ENCODE data around the gene STH. TPM values are rescaled to one million over a fixed set of nuclear protein-coding genes. Genes with fewer than 3 reads are reported as not detected.

STH gene
- total and polyA plus RNA-seq, 9 of the 15 experiments (the other 6 are each of a cell fraction or from before 2014, with no cell fraction given), result not detected

DNA sequence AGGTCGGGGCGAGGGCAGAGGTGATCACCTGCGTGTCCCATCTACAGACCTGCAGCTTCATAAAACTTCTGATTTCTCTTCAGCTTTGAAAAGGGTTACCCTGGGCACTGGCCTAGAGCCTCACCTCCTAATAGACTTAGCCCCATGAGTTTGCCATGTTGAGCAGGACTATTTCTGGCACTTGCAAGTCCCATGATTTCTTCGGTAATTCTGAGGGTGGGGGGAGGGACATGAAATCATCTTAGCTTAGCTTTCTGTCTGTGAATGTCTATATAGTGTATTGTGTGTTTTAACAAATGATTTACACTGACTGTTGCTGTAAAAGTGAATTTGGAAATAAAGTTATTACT, 28.9 kb downstream of the STH start:
- no peaks in the 10 kb centered on the region for H3K79me2 ChIP-seq (ENCODE audit: control insufficient read depth, insufficient read depth, low read length)
- intact Hi-C loops (cut with micrococcal nuclease) (no loop called here), in situ Hi-C loops (cut with MboI) (no loop called here)
- no peak overlapping the region for H3K4me3 ChIP-seq
- 92% methylated on average over 4 of the region's 4 CpGs for WGBS (ENCODE audit: insufficient coverage, low coverage, missing lambda C conversion rate)
- no TSS peak for BruUV-seq (replicated peaks)
- H3K9me3 ChIP-seq (replicated peaks; ENCODE audit: control insufficient read depth, insufficient read depth, low read depth, low read length), result no peaks in the 10 kb centered on the region
- no peak overlapping the region for H2AFZ ChIP-seq (ENCODE audit: low read depth, low read length)
- ChIA-PET CTCF (ENCODE audit: low intra/inter-chr PET ratio) (no interaction called here), POLR2A (interaction anchor here (0.6 to 0.8 kb wide), 3 partner anchors 11 to 656 kb away, joined by 3 to 4 read pairs (median 3); no protein-coding TSS in a partner anchor)
- ATAC-seq (no peak), FAIRE-seq (no peak), DNase-seq (ENCODE audit: extremely low read depth in 1 of 4, low spot score in 3 of 4) (no peak)
- no peak overlapping the region for H3K9ac ChIP-seq (ENCODE audit: insufficient read depth in 1 of 2, low read depth in 2 of 2, low read length in 2 of 2)
- H4K20me1 ChIP-seq (replicated peaks; ENCODE audit: control insufficient read depth, insufficient read depth, low read length), result no peaks in the 10 kb centered on the region
- no peaks in the 10 kb centered on the region for H3K9me1 ChIP-seq (ENCODE audit: control insufficient read depth, insufficient read depth, low read length)
- peaks cover 0 to 6% of the 10 kb centered on the region in 2 experiments; a peak in 2 of 5 replicates for H3K4me1 ChIP-seq (replicated peaks in 1 of 2; ENCODE audit: control insufficient read depth in 2 of 2, insufficient read depth in 2 of 2, low read length in 2 of 2)
- H3K27ac ChIP-seq (ENCODE audit: extremely low read depth, low read depth, low read length), result no peak overlapping the region
- H3K4me2 ChIP-seq (ENCODE audit: insufficient read depth, low read length), result no peak overlapping the region
- TF ChIP-seq FOXJ2 (tag; IDR thresholded peaks at IDR 0.05), result no peak
- no peak for TF ChIP-seq KLF16 (IDR thresholded peaks at IDR 0.05)
- no peak for TF ChIP-seq GABPB1 (CRISPR knock-in tag; IDR thresholded peaks at IDR 0.05)
- TF ChIP-seq ZNF696 (CRISPR knock-in tag; conservative IDR thresholded peaks at IDR 0.05), result no peak
- TF ChIP-seq, protein P1, sequence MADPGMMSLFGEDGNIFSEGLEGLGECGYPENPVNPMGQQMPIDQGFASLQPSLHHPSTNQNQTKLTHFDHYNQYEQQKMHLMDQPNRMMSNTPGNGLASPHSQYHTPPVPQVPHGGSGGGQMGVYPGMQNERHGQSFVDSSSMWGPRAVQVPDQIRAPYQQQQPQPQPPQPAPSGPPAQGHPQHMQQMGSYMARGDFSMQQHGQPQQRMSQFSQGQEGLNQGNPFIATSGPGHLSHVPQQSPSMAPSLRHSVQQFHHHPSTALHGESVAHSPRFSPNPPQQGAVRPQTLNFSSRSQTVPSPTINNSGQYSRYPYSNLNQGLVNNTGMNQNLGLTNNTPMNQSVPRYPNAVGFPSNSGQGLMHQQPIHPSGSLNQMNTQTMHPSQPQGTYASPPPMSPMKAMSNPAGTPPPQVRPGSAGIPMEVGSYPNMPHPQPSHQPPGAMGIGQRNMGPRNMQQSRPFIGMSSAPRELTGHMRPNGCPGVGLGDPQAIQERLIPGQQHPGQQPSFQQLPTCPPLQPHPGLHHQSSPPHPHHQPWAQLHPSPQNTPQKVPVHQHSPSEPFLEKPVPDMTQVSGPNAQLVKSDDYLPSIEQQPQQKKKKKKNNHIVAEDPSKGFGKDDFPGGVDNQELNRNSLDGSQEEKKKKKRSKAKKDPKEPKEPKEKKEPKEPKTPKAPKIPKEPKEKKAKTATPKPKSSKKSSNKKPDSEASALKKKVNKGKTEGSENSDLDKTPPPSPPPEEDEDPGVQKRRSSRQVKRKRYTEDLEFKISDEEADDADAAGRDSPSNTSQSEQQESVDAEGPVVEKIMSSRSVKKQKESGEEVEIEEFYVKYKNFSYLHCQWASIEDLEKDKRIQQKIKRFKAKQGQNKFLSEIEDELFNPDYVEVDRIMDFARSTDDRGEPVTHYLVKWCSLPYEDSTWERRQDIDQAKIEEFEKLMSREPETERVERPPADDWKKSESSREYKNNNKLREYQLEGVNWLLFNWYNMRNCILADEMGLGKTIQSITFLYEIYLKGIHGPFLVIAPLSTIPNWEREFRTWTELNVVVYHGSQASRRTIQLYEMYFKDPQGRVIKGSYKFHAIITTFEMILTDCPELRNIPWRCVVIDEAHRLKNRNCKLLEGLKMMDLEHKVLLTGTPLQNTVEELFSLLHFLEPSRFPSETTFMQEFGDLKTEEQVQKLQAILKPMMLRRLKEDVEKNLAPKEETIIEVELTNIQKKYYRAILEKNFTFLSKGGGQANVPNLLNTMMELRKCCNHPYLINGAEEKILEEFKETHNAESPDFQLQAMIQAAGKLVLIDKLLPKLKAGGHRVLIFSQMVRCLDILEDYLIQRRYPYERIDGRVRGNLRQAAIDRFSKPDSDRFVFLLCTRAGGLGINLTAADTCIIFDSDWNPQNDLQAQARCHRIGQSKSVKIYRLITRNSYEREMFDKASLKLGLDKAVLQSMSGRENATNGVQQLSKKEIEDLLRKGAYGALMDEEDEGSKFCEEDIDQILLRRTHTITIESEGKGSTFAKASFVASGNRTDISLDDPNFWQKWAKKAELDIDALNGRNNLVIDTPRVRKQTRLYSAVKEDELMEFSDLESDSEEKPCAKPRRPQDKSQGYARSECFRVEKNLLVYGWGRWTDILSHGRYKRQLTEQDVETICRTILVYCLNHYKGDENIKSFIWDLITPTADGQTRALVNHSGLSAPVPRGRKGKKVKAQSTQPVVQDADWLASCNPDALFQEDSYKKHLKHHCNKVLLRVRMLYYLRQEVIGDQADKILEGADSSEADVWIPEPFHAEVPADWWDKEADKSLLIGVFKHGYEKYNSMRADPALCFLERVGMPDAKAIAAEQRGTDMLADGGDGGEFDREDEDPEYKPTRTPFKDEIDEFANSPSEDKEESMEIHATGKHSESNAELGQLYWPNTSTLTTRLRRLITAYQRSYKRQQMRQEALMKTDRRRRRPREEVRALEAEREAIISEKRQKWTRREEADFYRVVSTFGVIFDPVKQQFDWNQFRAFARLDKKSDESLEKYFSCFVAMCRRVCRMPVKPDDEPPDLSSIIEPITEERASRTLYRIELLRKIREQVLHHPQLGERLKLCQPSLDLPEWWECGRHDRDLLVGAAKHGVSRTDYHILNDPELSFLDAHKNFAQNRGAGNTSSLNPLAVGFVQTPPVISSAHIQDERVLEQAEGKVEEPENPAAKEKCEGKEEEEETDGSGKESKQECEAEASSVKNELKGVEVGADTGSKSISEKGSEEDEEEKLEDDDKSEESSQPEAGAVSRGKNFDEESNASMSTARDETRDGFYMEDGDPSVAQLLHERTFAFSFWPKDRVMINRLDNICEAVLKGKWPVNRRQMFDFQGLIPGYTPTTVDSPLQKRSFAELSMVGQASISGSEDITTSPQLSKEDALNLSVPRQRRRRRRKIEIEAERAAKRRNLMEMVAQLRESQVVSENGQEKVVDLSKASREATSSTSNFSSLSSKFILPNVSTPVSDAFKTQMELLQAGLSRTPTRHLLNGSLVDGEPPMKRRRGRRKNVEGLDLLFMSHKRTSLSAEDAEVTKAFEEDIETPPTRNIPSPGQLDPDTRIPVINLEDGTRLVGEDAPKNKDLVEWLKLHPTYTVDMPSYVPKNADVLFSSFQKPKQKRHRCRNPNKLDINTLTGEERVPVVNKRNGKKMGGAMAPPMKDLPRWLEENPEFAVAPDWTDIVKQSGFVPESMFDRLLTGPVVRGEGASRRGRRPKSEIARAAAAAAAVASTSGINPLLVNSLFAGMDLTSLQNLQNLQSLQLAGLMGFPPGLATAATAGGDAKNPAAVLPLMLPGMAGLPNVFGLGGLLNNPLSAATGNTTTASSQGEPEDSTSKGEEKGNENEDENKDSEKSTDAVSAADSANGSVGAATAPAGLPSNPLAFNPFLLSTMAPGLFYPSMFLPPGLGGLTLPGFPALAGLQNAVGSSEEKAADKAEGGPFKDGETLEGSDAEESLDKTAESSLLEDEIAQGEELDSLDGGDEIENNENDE (IDR thresholded peaks at IDR 0.05; ENCODE audit: low read depth, low read length), result no peak
- no peak for TF ChIP-seq CBFB (CRISPR knock-in tag; IDR thresholded peaks at IDR 0.05)
- no peak for TF ChIP-seq ZNF444 (CRISPR knock-in tag; IDR thresholded peaks at IDR 0.05)
- peaks cover 54% of the 10 kb centered on the region; the same call in 2 of the 3 replicates for H3K36me3 ChIP-seq (ENCODE audit: control insufficient read depth, insufficient read depth, low read length)
- no peaks in the 10 kb centered on the region for H3K27me3 ChIP-seq (ENCODE audit: control insufficient read depth in 2 of 2, insufficient read depth in 2 of 2, low read length in 2 of 2)

Data from K562 (cell line).